ENCODE results near the gene ZNF469. TPM values are rescaled to one million over a fixed set of nuclear protein-coding genes. Genes with fewer than 3 reads are reported as not detected.

The ZNF469 gene
- polyA plus RNA-seq, 1 donor (not counting 4 experiments of a cell fraction or from before 2014, with no cell fraction given), result not detected

- Histone ChIP-seq H3K9me1 (ENCODE audit: control insufficient read depth, extremely low read depth, insufficient read depth, low read length) (no peaks in the 10 kb centered on the region), H3K4me1 (ENCODE audit: control insufficient read depth, extremely low read depth, insufficient read depth, low read length) (no peaks in the 10 kb centered on the region), H2AFZ (ENCODE audit: control insufficient read depth, low read length) (no peak overlapping the region), H3K27me3 (ENCODE audit: control insufficient read depth, extremely low read depth, insufficient read depth, low read length) (peaks cover 4% of the 10 kb centered on the region), H3K27ac (ENCODE audit: control insufficient read depth, insufficient read depth, low read length) (no peak overlapping the region), H3K4me3 (ENCODE audit: control insufficient read depth in 2 of 3, extremely low read depth in 1 of 3, insufficient read depth in 2 of 3, low read depth in 1 of 3, low read length in 3 of 3) (no peak overlapping the region), H3K9ac (ENCODE audit: control insufficient read depth, extremely low read depth, insufficient read depth, low read length) (no peak overlapping the region), H3K36me3 (ENCODE audit: control insufficient read depth in 2 of 2, extremely low read depth in 1 of 2, insufficient read depth in 2 of 2, low read length in 2 of 2) (no peaks in the 10 kb centered on the region), H3K9me3 (ENCODE audit: control insufficient read depth, low read depth, low read length) (no peaks in the 10 kb centered on the region), H4K20me1 (ENCODE audit: control insufficient read depth, extremely low read depth, insufficient read depth, low read length) (no peaks in the 10 kb centered on the region), H3K4me2 (ENCODE audit: control insufficient read depth, extremely low read depth, insufficient read depth, low read depth, low read length) (no peak overlapping the region), H3K79me2 (ENCODE audit: control insufficient read depth, insufficient read depth, low read length) (no peaks in the 10 kb centered on the region)
- no peak for DNase-seq (ENCODE audit: low read depth, low spot score)
- TF ChIP-seq EZH2 (IDR thresholded peaks at IDR 0.05; ENCODE audit: low read length) (no peak), CTCF (optimal IDR thresholded peaks at IDR 0.05 in 1 of 3, IDR thresholded peaks at IDR 0.05 in 1 of 3, conservative IDR thresholded peaks at IDR 0.05 in 1 of 3; ENCODE audit: extremely low read depth in 1 of 3, insufficient read depth in 2 of 3, low read length in 3 of 3) (no peak)
- dilution Hi-C loops (cut with MboI; ENCODE audit: extremely low pct_ligation_motif_present, low sequenced_read_pairs), result no loop called here
- FAIRE-seq, result no peak
These were observed 16.6 kb upstream of the ZNF469 start for GRCh38 chr16:88366032-88366703.

DNA sequence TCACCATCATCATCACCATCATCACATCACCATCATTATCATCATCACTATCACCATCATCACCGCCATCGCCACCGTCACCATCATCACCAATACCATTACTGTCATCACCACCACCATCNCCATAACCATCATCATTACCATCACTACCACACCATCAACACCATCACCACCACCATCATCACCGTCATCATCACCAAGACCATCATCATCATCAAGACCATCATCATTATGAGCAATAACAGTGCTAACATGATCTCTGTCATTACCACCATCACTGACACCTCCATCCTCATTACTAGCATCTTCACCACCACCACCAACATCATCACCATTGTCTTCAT, 16.1 kb upstream of the ZNF469 start:
- Histone ChIP-seq H3K4me2 (ENCODE audit: control insufficient read depth, extremely low read depth, insufficient read depth, low read depth, low read length) (no peak overlapping the region), H3K27me3 (ENCODE audit: control insufficient read depth, extremely low read depth, insufficient read depth, low read length) (peaks cover 4% of the 10 kb centered on the region), H3K9me1 (ENCODE audit: control insufficient read depth, extremely low read depth, insufficient read depth, low read length) (no peaks in the 10 kb centered on the region), H3K9ac (ENCODE audit: control insufficient read depth, extremely low read depth, insufficient read depth, low read length) (no peak overlapping the region), H3K27ac (ENCODE audit: control insufficient read depth, insufficient read depth, low read length) (no peak overlapping the region), H3K4me1 (ENCODE audit: control insufficient read depth, extremely low read depth, insufficient read depth, low read length) (no peaks in the 10 kb centered on the region), H2AFZ (ENCODE audit: control insufficient read depth, low read length) (no peak overlapping the region), H3K79me2 (ENCODE audit: control insufficient read depth, insufficient read depth, low read length) (no peaks in the 10 kb centered on the region), H4K20me1 (ENCODE audit: control insufficient read depth, extremely low read depth, insufficient read depth, low read length) (no peaks in the 10 kb centered on the region), H3K36me3 (ENCODE audit: control insufficient read depth in 2 of 2, extremely low read depth in 1 of 2, insufficient read depth in 2 of 2, low read length in 2 of 2) (no peaks in the 10 kb centered on the region), H3K9me3 (ENCODE audit: control insufficient read depth, low read depth, low read length) (no peaks in the 10 kb centered on the region), H3K4me3 (ENCODE audit: control insufficient read depth in 2 of 3, extremely low read depth in 1 of 3, insufficient read depth in 2 of 3, low read depth in 1 of 3, low read length in 3 of 3) (no peak overlapping the region)
- dilution Hi-C loops (cut with MboI; ENCODE audit: extremely low pct_ligation_motif_present, low sequenced_read_pairs), result no loop called here
- FAIRE-seq, result no peak
- no peak for TF ChIP-seq CTCF (optimal IDR thresholded peaks at IDR 0.05 in 1 of 3, IDR thresholded peaks at IDR 0.05 in 1 of 3, conservative IDR thresholded peaks at IDR 0.05 in 1 of 3; ENCODE audit: extremely low read depth in 1 of 3, insufficient read depth in 2 of 3, low read length in 3 of 3)
- TF ChIP-seq EZH2 (IDR thresholded peaks at IDR 0.05; ENCODE audit: low read length), result no peak
- DNase-seq (ENCODE audit: low read depth, low spot score), result no peak
